ENCODE data around the gene INPP5J.

DNA sequence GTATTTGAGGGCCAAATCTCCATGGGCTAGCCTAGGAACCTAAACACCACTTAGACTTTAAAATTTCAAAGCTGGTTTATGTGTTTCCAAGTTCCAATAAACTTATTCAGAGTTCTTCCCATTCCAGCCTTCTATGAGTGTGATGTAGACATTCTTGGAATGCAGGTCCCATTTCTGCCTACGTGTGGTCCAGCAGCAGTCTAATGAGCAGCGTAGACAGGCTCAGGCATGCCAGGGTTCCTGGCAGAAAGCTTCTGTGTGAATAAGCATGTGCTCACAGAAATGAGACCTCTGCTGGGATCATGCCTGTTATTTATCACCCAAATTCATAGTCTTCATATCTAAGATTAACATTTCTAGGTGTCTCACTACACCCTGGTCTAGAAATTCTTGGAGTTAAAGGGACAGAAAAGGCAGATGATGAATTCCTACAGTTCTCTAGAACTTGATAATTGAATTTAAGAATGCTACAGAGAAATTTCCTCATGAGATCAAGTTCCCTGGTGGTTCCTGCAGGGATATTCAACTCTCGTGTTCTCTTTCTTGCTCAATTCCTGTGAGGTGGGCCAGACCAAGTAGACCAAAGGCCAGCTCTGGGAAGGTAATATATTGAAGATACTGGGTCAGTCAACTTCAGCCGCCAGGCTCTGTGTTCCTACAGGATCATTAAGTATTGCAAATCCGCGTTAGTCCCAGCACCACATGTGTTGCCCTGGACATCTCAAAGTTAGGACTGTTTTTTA is 54.8 kb downstream of the INPP5J start:
- TF ChIP-seq, protein P1, sequence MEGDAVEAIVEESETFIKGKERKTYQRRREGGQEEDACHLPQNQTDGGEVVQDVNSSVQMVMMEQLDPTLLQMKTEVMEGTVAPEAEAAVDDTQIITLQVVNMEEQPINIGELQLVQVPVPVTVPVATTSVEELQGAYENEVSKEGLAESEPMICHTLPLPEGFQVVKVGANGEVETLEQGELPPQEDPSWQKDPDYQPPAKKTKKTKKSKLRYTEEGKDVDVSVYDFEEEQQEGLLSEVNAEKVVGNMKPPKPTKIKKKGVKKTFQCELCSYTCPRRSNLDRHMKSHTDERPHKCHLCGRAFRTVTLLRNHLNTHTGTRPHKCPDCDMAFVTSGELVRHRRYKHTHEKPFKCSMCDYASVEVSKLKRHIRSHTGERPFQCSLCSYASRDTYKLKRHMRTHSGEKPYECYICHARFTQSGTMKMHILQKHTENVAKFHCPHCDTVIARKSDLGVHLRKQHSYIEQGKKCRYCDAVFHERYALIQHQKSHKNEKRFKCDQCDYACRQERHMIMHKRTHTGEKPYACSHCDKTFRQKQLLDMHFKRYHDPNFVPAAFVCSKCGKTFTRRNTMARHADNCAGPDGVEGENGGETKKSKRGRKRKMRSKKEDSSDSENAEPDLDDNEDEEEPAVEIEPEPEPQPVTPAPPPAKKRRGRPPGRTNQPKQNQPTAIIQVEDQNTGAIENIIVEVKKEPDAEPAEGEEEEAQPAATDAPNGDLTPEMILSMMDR (IDR thresholded peaks at IDR 0.05): no peak
- TF ChIP-seq EP300 (IDR thresholded peaks at IDR 0.05): no peak

Measured in tibial nerve (tissue), 4 donors.